Suprapubic skin (tissue), 4 donors: ENCODE data around the gene NBEA.

ENCODE experiments used
- EP300 ChIP-seq: sonication (generic); formaldehyde crosslinking; IDR thresholded peaks from one replicate; pipeline ENCODE4 v1.6.1; 2017; ENCODE audit warnings: antibody characterized with exemption
- POLR2A ChIP-seq, 2 donors: fragments of 450-650 bp; IDR thresholded peaks; one replicate each; pipeline ENCODE4 v1.6.1; 2017; ENCODE audit warnings: antibody characterized with exemption in 2 of 2, mild to moderate bottlenecking in 2 of 2, moderate library complexity in 2 of 2
- POLR2AphosphoS5 ChIP-seq, 3 donors: sonication (generic); formaldehyde crosslinking; IDR thresholded peaks; one replicate each; pipeline ENCODE4 v1.6.1; 2017; ENCODE audit warnings: antibody characterized with exemption in 3 of 3
- TF ChIP-seq, protein P1 (sequence below), 2 donors: fragments of 200-600 bp in 1 of 2; fragments of 450-650 bp in 1 of 2; sonication (generic) in 1 of 2; IDR thresholded peaks; one replicate each; pipeline ENCODE4 v1.5.1; 2016 to 2019; ENCODE audit warnings: antibody characterized with exemption in 2 of 2, mild to moderate bottlenecking in 1 of 2, moderate library complexity in 1 of 2

DNA sequence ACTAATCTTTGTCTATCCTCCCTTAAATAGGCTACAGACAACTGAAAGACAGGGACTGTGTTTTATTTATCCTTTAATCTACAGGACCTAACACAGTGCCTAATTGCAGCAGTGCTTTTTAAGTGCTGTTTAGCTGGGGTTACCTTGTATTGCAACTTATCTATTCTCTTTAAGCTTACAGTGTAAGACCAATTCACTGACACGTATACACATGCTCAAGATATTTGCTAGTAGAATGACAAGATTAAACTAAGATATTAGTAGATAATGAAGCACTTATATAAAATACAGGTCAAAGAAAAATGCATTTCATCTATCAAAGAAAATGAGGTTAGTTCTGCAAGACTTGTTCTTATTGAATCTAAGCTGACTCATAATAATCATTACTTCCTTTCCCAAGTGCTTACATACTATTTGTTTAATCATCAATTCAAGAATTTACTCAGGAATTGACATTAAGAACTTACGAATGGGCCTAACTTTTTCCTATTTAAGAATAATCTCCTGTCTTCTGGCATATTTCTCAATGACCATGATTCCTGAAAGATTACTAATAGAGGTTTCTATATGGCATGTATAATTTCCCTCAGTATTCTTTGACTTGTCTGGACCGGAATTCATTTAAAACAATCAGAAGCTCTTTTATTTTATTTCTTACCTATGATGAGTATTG is 610.2 kb downstream of the NBEA start:
- TF ChIP-seq EP300: no peak
- TF ChIP-seq, protein P1, sequence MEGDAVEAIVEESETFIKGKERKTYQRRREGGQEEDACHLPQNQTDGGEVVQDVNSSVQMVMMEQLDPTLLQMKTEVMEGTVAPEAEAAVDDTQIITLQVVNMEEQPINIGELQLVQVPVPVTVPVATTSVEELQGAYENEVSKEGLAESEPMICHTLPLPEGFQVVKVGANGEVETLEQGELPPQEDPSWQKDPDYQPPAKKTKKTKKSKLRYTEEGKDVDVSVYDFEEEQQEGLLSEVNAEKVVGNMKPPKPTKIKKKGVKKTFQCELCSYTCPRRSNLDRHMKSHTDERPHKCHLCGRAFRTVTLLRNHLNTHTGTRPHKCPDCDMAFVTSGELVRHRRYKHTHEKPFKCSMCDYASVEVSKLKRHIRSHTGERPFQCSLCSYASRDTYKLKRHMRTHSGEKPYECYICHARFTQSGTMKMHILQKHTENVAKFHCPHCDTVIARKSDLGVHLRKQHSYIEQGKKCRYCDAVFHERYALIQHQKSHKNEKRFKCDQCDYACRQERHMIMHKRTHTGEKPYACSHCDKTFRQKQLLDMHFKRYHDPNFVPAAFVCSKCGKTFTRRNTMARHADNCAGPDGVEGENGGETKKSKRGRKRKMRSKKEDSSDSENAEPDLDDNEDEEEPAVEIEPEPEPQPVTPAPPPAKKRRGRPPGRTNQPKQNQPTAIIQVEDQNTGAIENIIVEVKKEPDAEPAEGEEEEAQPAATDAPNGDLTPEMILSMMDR (IDR thresholded peaks at IDR 0.05): no peak
- TF ChIP-seq POLR2AphosphoS5 (IDR thresholded peaks at IDR 0.05): no peak
- no peak for TF ChIP-seq POLR2A (IDR thresholded peaks at IDR 0.05)
